GM18499 (cell line): ENCODE measurements around the gene SIRPB2.
"Not testable (repeated sequence)": the region's sequence is repeated elsewhere in the genome, so short reads cannot be mapped to it uniquely, and the experiment has no call there.

Source experiments
- ATAC-seq: cut with Tn5 transposase; IDR thresholded peaks from one replicate; pipeline ENCODE4 v1.9.1; 2021; ENCODE audit warnings: moderate number of reproducible peaks; ENCODE audit not compliant: insufficient read depth, unreplicated experiment

Gene SIRPB2

DNA sequence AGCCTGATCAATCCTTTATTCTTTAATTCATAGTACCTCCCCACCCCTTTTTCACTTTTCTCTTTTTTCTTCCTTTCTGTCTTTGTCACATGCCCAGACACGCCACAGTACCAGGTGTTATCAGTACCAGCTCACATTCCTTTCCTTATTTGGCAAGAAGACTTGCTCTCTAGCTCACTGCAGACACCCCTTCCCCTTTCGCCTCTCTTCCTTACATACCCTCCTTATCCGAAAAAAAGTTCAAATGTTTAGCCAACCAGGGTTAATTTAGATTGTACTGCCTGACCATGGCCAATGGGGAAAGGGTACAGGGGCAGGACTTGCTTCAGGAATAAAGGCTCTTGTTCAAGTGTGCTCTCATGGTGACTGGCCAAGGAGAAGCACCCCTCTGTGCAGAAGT, 9.3 kb upstream of the SIRPB2 start:
- no peak for ATAC-seq

DNA sequence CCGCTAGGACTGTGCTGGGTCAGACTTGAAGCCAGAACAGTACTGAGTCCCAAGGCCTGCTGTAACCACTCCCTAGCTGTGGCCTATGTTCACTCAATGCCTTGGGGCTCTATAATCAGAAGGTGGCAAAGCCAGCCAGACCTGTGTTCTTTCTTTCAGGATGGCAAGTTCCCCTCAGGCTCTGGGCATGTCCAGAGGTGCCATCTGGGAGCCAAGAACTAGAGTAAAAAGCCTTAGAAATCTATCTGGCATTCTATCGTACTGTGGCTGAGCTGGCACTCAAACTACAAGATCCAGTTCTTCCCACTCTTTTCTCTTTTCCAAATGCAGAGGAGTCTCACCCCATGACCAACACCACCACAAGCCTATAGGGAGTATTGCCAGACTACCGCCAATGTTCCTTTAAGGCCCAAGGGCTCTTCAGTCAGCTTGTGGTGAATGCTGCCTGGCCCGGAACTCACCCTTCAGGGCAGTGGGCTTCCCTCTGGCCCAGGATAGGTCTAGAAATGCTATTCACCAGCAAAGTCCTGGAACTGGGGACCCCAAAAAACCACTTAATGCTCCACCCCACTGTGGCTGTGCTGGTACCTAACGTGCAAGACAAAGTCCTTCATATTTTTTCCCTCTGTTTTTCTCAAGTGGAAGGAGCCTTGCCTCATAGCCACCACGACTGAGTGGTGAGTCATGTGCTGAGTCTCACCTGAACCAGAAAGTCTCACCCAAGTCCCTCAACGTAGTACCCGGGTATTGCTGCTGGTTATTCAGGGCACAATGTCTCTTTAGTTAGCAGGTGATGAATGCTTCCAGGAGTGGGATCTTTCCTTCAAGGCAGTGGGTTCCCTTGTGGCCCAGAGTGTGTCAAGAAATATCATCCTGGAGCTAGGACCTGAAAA, 8.6 kb upstream of the SIRPB2 start:
- ATAC-seq: no peak

DNA sequence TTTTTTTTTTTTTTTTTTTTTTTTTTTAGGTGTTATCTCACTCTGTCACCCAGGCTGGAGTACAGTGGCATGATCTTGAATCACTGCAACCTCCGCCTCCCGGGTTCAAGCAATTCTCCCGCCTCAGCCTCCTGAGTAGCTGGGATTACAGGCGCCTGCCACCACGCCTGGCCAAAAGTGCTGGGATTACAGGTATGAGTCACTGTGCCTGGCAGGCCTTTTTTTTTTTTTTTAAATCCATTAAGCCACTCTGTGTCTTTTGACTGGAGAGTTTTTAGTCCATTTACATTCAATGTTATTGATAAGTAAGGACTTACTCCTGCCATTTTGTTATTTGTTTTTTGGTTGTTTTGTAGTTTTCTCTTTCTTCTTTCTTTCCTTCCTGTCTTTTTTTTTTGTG, 6.2 kb upstream of the SIRPB2 start:
- ATAC-seq: not testable (repeated sequence)

DNA sequence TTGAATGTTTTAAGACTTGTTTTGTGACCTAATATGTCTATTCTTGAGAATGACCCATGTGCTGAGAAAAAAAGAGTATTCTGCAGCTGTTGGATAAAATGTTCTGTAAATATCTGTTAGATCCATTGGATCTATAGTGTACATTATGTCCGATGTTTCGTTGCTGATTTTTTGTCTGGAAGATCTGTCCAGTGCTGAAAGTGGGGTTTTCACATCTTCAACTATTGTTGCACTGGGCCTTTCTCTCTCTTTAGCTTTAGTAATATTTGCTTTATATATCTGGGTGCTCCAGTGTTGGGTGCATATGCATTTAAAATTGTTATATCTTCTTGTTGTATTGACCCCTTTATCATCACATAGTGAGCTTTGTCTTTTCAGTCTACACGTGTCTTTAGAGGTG, 5.7 kb upstream of the SIRPB2 start:
- ATAC-seq: no peak

DNA sequence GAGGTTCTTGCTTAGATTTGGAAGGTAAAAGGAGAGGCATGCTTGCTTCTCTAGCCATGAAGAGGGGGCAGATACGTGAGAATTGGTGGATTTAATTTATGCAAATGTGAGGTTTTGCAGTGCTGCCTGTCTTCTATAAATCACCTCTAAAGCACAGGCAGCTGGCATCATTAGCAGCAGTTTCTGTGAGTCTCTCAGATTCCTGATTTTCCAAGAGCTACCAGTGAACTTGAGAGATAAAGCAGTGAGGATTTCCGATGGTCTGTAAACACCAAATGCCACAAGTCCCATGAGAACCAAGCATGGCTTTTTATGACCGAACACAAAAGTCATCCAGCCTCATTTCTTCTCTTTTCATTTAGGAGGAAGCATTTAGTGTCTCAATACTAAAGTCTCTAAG, 3.2 kb upstream of the SIRPB2 start:
- ATAC-seq: no peak

DNA sequence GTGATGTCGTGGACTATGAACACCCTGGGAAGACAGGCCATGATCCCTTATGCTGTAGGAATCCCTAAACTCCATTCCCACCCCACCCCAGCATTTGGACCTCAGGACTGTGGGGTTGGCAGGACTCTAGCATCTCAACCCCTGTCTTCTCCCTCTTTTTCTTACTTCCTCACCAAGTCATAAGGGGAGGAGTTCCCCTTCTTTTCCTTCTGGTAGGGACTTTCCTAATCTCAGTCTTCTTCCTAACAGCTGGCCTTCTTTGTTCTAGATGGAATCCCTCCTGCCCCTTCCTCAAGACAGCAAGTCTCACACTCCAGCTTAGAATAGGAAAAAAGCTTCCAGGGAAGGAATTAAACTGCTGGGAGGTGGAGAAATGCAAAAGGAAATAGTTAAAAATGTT, 2.3 kb upstream of the SIRPB2 start:
- no peak for ATAC-seq

DNA sequence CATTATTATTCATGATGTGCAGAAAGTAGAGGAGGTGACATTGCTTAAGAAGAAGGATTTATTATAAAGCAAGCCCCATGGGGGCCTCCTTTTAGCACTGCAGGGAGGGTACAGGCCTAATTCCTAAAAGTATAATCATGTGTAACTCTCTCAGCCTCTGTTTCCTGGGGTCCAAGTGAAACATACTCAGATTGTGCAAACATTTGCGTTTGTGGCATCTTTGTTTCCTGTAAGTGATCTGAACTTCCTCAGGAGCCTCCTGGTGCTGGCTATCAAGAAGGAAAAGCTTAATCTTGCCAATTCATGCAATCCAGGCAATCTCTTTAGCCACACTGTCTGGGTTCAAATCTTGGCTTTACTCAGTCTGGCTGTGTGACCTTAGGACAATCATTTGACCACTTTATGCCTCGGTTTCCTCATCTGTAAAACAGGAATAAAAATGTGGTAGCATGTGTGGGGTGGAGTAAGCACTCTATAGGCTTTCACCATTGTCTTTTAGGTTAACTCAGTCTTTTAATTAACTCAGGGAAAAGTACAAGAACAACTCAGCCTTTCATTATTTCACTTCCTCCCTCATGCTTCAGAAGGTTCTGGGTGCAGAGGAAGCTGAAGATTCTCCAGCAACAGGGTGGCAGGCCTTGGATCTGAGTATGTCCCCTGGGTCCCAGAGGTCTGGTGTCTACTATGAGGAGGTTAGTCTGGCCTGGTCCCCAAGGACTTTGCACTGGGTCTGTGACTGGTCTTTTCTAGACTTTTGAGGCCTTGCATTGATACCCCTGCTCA, 831 bp upstream of the SIRPB2 start:
- ATAC-seq: no peak

DNA sequence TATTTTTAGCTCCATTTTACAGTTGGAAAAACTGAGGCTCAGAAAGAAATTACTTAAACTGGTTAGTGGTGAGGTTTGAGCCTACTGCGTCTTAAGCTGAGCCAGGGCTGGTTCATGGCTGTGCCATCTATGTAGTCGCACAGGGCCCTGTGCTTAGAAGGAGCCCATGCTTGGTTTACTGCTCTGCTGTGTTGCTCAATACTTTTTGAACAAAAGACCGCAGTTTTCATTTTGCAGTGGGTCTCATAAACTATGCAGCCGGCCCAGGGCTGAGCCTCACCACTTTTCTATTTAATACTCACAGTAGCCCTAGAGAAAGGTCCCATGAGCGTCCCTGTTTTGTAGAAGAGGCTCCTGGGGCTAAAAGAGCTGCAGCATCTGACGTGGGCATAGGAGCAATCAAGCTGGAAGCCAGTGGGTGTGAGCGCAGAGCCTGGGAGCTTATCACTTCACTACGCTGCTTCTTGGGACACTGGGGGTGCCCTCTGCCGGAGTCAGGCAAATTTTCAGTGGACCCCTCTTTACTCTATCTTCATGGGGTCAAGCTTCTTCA, 501 bp downstream of the SIRPB2 start:
- no peak for ATAC-seq

DNA sequence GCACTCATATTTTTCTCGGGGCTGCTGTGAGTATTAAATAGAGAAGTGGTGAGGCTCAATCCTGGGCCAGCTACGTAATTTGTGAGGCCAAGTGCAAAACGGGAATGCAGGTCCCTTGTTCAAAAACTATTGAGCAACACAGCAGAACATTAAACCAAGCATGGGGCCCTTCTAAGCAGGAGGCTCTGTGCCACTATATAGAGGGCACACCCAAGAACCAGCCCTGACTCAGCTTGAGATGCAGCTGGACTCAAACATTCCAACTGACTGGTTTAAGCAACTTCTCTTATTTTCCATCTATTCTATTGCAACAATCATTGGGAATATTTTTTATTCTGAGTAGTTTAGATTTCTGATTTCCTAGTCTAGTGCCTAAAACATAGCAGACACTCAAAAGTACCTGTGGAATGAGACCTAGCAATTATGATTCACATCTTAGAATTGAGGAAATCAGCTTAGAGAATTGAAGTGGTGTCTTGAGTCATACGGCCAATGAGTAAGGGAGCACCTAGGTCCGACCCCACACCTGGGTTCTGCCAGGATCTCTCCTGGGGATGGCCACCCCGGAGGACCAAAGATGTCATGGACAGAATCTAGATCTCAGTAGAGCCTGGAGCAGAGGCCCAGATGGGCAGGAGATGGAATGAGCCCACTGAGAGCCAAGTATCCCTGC, 1.3 kb downstream of the SIRPB2 start:
- ATAC-seq: no peak

DNA sequence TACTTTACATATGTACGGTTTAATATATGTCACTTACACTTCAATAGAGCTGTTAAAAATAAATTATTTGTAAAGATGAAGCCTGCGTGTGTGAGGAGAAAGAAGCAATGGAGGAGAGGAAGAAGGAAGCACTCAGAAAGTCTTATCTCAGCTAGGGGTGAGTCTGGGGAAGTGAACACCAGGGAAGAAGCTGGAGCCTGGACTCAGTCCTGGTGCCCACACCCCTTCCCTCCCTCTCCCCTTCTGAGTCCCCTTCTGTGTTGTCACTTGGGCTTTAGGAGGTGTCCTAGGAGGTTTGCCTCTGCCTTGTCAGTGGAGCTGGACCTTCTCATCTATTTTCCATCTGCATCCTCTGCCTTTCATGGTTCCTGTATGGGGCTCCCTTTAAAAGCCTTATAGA, 1.9 kb downstream of the SIRPB2 start:
- no peak for ATAC-seq

DNA sequence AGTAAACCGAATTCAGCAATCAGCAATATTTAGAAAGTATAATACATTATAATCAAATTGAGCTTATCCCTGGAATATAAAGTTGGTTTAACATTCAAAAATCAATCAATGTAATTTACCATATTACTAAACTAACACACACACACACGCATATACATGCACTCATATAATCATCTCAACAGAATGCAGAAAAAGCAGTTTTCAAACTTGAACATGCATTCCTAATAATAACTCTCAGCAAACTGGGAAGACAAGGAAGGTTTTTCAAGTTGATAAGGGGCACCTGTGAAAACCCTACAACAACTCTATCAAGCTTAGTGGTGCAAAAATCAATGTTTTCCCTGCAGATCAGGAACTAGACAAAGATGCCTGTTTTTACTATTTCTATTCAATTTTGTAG, 4.7 kb downstream of the SIRPB2 start:
- ATAC-seq: no peak

DNA sequence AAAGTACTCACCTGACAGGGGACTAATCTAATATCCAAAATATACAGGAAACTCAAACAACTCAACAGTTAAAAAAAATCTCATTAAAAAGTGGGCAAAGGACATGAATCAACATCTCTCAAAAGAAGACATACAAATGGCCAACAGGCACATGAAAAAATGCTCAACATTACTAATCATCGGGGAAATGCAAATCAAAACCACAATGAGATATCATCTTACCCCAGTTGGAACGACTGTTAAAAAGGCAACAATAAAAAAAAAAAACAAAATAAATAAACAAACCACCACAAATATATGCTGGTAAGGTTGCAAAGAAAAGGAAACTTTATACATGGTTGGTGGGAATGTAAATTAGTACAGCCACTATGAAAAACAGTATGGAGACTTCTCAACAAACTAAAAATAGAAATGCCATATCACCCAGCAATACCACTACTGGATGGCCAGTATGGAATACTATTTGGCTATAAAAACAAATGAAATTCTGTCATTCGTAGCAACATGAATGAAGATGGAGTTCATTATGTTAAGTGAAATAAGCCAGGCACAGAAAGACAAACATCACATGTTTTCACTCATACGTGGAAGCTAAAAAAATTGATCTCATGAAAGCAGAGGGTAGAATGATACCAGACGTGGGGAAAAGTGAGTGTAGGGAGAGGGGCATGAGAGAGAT, 6.6 kb downstream of the SIRPB2 start:
- ATAC-seq: no peak

DNA sequence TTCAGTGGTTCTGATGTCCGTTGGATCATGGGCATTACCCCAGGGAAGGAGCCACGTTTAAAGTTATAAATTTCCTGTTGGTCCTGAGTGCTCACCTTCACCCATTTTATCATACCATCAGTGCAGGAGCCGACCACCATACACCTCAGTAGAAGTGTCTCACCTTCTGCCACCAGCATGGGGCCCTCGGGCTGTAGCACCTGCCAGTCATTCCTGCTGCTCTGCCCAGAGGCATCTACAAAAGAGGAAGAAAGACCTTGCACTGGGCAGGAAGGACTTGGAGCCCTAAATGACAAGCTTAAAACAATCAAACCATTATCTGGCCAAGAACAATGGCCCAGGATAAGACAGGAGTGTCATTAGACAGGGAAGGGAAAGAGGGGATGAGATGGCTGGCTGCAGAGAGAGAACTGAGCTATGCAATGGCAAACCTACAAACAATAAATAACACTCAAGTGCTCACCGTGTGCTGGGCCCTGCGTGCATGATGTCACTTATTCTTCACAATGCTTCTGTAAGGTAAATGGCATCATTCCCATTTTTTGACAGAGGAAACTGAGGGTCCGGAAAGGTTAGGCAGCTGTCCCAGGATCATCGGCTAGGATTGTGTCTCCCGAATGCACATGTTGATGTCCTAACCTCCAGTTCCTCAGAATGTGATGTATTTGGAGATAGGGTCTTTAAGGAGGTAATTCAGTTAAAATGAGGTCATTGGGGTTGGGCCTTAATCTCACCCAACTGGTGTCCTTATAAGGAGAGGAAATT, 11.2 kb downstream of the SIRPB2 start:
- ATAC-seq: no peak

DNA sequence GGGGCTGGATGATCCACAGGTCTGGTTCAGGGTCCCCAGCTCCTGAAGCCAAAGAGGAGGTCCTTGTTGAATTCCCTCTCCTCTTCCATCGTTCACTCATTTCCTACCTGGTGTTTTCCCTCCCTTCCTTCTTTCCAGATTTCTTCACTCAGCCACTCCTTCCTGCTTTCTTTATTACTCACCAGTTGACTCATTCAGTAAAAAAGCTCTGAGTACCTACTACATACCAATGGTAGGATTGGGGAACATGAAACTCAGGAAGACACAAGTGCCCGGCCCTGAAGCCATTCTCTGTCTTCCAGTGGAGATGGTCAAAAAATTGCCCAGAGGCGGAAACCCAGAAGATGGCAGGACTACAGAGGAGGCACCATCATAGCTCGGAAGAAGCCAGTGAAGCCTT, 12.7 kb downstream of the SIRPB2 start:
- ATAC-seq: no peak

DNA sequence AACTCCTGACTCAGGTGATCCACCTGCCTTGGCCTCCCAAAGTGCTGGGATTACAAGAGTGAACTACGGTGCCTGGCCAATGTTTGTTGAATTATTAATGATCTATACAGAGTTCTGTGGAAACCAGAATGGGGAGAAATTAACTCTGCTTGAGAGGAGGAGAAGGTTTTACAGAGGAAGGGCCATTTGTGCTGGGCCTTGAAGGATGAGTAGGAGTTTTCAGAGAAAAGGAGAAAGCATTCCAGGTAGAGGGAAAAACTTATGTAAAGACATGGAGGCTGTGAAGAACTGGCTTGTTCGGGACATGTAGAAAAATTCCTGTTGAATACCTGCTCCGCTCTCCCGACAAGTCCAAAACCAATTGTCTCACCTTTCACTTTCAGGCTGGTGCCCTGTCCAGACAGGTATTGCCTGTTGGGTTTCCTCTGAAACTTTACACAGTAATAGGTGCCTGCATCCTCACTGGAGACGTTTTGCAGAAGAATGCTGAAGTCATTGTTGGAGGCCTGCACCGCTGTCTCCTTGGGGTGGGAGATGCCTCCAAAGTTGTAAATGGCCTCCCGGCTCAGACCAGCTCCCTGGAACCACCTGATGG, 13.2 kb downstream of the SIRPB2 start:
- ATAC-seq: no peak

DNA sequence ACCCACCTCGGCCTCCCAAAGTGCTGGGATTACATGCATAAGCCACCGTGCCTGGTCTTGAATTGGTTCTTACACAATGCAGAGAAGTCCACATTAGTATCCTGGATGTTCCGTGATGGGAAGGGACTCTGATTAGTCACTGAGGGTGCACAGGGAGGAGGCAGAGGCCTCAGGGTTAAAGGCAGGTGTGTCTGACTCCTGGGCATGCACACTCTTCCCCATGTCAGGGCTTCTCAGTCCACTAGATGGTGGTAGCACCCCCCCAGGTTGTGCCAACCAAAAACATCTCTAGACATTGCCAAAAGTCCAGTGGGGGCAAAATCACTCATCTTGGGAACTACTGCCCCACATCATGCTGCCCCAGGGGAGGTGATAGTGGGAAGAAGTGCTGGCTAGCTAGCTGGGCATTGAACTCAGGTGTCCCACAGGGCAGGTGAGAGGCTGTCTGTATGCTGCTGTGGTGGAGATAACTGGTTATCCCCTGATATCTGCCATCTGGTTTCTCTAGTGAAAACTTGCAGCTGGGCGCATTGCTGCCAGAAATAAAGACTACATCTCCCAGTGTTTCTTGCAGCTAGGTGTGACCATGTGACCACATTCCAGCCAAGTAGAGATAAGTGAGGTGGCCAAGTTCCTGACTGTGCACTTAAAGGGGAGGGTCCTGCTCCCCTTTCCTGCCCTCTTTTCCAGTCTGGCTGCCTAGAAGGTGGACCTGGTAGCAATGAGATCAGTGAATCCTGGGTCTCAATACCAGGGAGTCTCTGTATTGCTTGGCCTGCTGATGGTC, 16.2 kb downstream of the SIRPB2 start:
- no peak for ATAC-seq

DNA sequence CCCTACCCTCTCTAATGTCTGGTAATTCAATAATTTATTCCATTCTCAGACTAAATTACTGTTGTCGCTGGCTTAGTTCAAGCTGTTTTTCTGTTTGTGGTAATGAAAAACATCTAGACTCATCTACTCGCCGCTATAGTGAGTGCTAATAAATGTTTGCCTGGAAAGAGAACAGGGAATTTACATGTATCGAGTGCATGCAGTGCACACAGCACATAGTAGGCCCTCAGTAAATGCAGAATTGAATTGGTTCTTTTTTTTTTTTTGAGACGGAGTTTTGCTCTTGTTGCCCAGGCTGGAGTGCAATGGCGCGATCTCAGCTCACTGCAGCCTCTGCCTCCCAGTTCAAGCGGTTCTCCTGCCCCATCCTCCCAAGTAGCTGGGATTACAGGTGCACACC, 16.9 kb downstream of the SIRPB2 start:
- ATAC-seq: no peak
